GM18868 (cell line): ENCODE results near the gene TMEM131L.

Experiments used
- ATAC-seq: cut with Tn5 transposase; IDR thresholded peaks from one replicate; pipeline ENCODE4 v1.9.1; 2021; ENCODE audit warnings: mild to moderate bottlenecking, moderate library complexity; ENCODE audit not compliant: unreplicated experiment

TMEM131L gene

GRCh38 chr4:153472122-153473037 lies 6.2 kb downstream of the TMEM131L start:
- ATAC-seq, result peak; percentile 40

GRCh38 chr4:153474251-153474650 lies 8.1 kb downstream of the TMEM131L start:
- ATAC-seq, result no peak

- ATAC-seq, result no peak
Observed at GRCh38 chr4:153476829-153477574, 10.8 kb downstream of the TMEM131L start.

- ATAC-seq, result no peak
Observed at GRCh38 chr4:153479101-153479500, 12.9 kb downstream of the TMEM131L start.

- ATAC-seq, result no peak
Observed at GRCh38 chr4:153480704-153481103, 14.5 kb downstream of the TMEM131L start.

- peak; percentile 43 for ATAC-seq
Observed at GRCh38 chr4:153481478-153481877, 15.3 kb downstream of the TMEM131L start.

- ATAC-seq, result no peak
Observed at GRCh38 chr4:153483432-153484418, 17.6 kb downstream of the TMEM131L start.

- ATAC-seq, result no peak
Observed at GRCh38 chr4:153485359-153485758, 19.2 kb downstream of the TMEM131L start.

GRCh38 chr4:153485860-153486259 lies 19.7 kb downstream of the TMEM131L start:
- no peak for ATAC-seq

GRCh38 chr4:153486281-153487151 lies 20.4 kb downstream of the TMEM131L start:
- no peak for ATAC-seq

GRCh38 chr4:153488006-153488891 lies 22.1 kb downstream of the TMEM131L start:
- peak; percentile 48 for ATAC-seq

- no peak for ATAC-seq
Observed at GRCh38 chr4:153489856-153490558, 23.8 kb downstream of the TMEM131L start.

- no peak for ATAC-seq
Observed at GRCh38 chr4:153490985-153491483, 24.9 kb downstream of the TMEM131L start.

- ATAC-seq, result no peak
Observed at GRCh38 chr4:153494562-153494961, 28.4 kb downstream of the TMEM131L start.

GRCh38 chr4:153495480-153496193 lies 29.5 kb downstream of the TMEM131L start:
- ATAC-seq, result no peak

GRCh38 chr4:153497091-153497531 lies 31.0 kb downstream of the TMEM131L start:
- ATAC-seq, result peak; percentile 40
